Lung microvascular endothelial cell (primary cell): ENCODE measurements around the gene SEZ6L2. TPM values are rescaled to one million over a fixed set of nuclear protein-coding genes. Genes with fewer than 3 reads are reported as not detected.
"Not testable (repeated sequence)": the region's sequence is repeated elsewhere in the genome, so short reads cannot be mapped to it uniquely, and the experiment has no call there.

Experiments used
- DNase-seq, 2 donors: peaks; one replicate each; pipeline versions ENCODE4 v3.0.0 to v3.0.0-alpha.2; 2010; ENCODE audit warnings: low read depth in 2 of 2
- total RNA-seq: library from RNA; depleted of rRNA; stranded (reverse); fragments of >200 nt; gene quantifications from 2 replicates; pipeline ENCODE4 v1.2.1, GENCODE V29; 2014

SEZ6L2 gene
- total RNA-seq, 1 donor from 2014 or later, result 0.99 TPM

DNA sequence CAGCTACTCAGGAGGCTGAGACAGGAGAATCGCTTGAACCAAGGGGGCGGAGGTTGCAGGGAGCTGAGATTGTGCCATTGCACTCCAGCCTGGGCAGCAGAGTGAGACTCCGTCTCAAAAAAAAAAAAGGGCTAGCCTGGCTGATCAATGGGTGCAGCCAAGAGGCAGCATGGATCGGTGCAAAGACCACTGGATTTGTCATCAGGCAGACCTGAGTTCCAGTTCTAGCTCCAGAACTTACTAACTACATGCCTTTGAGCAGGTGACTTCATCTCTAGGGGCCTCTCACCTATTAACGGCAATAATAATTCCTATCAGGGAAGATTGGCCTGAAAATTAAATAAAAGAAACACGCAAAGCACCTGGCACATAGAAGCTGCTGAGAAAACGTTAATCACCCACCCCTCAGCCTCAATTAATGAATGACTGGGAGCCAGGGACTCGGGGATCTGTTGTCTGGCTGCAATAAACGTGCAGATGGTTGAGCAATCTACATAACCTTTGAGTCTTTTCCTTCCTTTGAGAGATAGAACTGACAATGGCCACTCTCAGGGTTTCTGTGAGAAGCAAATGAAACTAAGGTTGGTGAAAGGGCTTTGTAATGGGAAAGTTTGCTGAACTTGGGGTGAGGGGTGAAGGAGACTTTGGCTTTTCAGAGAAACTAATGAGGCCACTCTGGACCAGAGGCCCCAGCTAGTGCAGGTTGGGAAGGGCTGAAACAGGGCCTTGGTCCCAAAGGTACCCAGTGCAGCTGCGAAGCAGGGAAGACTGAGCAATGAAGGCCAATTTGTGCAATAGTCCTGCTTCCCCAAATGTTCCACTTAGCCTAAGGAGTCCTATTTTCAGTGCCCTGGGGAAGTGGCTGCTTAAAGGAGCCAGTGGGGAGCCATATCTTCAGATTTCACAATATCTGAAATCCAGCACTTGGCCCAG lies 7.6 kb downstream of the SEZ6L2 start:
- peak in 1 of 2 donors; percentile 38 for DNase-seq

DNA sequence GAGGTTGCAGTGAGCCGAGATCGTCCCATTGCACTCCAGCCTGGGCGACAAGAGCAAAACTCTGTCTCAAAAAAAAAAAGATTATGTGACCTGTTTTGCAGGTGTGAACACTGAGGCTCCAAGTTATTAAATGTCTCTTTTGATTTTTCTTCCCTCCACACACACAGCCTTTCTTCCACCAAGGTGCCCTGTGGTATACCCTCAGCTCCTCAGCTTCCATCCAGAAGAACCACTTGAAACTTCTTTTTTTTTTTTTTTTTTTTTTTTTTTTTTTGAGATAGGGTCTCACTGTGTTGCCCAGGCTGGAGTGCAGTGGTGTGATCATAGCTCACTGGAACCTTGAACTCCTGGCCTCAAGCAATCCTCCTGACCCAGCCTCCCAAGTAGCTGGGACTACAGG lies 10.0 kb downstream of the SEZ6L2 start:
- DNase-seq, result not testable (repeated sequence)

- no peak for DNase-seq
Measured at GRCh38 chr16:29883987-29884386, 15.4 kb downstream of the SEZ6L2 start.

- no peak for DNase-seq
Measured at GRCh38 chr16:29881050-29881449, 18.3 kb downstream of the SEZ6L2 start.

GRCh38 chr16:29878172-29878571 lies 21.2 kb downstream of the SEZ6L2 start:
- no peak for DNase-seq

DNA sequence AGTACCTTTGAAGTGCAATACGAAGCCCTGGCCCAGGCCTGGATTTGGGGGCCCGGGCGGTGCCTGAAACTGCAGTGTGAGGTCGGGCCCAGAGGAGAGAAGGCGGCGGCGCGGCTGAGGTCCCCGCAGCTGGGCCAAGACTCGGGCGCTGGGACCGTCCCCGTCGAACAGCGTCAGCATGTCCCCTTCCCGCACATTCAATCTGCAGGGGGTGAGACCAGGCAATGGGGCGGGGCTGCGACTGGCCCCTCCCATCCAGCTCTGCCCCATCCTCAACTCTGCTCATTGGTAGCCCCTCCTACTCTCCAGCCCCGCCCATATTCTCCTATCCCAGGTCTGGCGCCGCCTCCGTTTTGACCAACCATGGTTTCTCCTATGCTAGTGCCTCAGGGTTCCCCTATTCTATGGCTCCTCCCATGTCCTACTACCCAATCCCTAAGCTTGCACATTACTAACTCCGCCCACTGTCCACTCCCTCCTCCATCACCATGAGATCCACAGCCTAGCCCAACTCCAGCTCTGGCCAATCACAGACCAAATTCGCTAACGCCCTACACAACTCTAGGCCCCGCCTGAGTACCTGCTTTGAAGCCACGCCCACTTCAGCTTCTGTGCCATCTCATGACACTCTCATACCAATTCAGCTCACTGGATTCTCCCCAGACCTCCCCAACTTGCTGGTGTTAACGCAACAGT lies 21.9 kb downstream of the SEZ6L2 start:
- DNase-seq, result peak; percentile 25 to 41

- no peak for DNase-seq
Measured at GRCh38 chr16:29876594-29877249, 22.6 kb downstream of the SEZ6L2 start.

DNA sequence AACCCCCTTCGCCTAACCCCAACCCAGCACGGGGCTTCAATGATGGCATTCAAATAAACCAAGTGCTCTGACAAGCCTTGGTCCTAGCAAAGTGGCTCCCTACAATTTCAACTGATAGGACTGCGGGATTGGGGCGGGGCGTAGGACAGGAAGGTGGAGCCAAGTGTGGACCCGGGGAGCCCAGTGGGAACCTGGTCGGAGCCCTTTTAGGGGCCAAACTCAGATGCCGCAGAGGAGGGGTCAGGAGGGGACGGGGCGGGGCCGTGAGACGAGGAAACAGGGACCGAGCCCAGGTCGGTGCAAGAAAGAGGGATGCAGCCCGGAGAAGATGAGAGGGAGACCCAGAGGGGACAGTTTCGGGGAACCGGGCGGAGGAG lies 23.1 kb downstream of the SEZ6L2 start:
- no peak for DNase-seq

- no peak for DNase-seq
Measured at GRCh38 chr16:29875206-29875605, 24.1 kb downstream of the SEZ6L2 start.

GRCh38 chr16:29873319-29873718 lies 26.0 kb downstream of the SEZ6L2 start:
- no peak for DNase-seq

DNA sequence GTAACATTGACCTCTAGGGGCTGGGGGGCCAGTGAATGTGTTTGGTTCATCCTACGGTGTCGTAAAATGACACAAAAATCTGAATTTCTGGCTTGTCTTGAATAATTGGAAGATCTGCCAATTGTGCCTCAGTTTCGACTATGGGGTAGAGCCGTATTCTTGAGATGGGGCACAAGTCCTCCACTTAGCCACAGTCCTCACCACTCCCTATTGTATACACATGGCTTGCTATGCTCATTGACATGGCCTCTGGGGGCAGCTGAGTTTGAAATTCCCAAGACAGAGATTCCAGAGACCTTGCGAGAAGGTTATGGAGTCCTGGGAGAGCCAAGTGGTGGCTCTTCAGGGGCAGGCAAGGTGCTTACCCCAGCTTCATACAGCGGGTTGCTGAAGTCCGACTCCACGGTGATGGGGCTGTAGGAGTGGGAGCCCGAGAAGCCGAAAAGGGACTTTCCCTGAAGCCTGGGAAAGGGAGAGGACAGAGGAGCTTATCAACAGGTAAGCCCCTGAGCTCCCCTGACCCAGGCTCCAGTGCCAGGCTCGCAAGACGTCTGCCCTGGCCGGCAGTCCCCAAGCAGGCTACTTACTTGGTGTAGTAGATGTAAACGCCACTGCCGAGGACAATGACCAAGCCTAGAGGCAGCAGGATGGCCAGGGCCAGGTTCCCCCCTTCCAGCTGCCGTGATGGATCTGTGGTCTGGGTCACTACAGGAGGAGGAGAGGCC lies 27.4 kb downstream of the SEZ6L2 start:
- no peak for DNase-seq

GRCh38 chr16:29869067-29869466 lies 30.3 kb downstream of the SEZ6L2 start:
- DNase-seq, result not testable (repeated sequence)

- no peak for DNase-seq
Measured at GRCh38 chr16:29868396-29869009, 30.8 kb downstream of the SEZ6L2 start.

DNA sequence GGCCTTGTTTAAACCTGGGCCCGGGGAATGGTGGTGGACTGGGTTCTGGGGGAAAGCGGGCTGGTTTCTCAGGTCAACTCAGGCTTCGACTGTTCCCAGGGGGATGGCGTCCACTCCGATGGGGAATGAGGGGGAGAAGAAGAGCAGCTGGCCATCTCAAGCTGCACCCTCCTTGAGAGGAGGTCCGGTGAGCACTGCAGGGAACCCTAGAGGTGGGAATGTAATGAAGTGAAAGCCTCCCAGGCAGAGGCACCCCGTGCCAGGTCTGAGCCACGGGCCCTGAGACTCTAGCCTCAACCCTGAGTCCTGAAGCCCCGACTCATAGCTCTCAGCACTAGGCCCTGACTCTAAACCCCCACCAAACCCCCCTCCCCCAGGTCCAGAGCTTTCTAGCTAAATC lies 35.1 kb downstream of the SEZ6L2 start:
- no peak for DNase-seq

DNA sequence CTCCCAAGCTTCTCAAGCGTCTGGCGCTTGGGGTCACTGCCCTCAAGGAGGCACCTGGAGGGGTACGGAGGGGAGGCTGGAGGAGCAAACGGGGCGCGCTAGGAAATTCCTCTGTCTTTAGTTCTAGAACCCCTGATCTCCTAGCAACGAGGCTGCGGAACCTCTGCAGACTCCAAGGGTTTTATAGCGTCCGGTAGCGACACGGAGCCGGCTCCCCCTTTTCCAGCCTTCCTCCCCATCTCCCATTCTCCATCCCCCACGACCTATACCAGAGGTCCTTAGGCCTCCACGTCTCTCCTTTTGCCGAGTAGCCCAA lies 35.7 kb downstream of the SEZ6L2 start:
- no peak for DNase-seq

GRCh38 chr16:29862884-29863668 lies 36.3 kb downstream of the SEZ6L2 start, which contains the start of gene CDIPT:
Gene CDIPT, minus strand, starts transcription at chr16:29863226. Its CDS starts 369 bp downstream, at chr16:29862857.
- peak; percentile 98 for DNase-seq

- peak; percentile 21 to 52 for DNase-seq
Measured at GRCh38 chr16:29862383-29862883, 36.9 kb downstream of the SEZ6L2 start.

GRCh38 chr16:29860218-29860617 lies 39.1 kb downstream of the SEZ6L2 start:
- no peak for DNase-seq

- no peak for DNase-seq
Measured at GRCh38 chr16:29858974-29859373, 40.4 kb downstream of the SEZ6L2 start.
